ENCODE measurements around the gene ALKBH7.
A peak's percentile ranks its signal among the peaks of the same experiment; 100 is the strongest.

The ALKBH7 gene

GRCh38 chr19:6374161-6374709, 1.6 kb downstream of the ALKBH7 start:
- no peaks in the 10 kb centered on the region for H3K27me3 ChIP-seq (replicated peaks; ENCODE audit: control insufficient read depth, insufficient read depth, low read length)
- no peak for DNase-seq (ENCODE audit: extremely low read depth, insufficient read length)
- TF ChIP-seq CTCF (IDR thresholded peaks at IDR 0.05; ENCODE audit: insufficient read depth, low read length, poor library complexity, severe bottlenecking), result no peak
- peak overlapping the region; percentile 70 for H3K4me3 ChIP-seq (replicated peaks; ENCODE audit: low read depth, low read length)
- peaks cover 6% of the 10 kb centered on the region for H3K36me3 ChIP-seq (ENCODE audit: control insufficient read depth, insufficient read depth, low read length)

- Histone ChIP-seq H3K4me3 (replicated peaks; ENCODE audit: low read depth, low read length) (no peak overlapping the region), H3K36me3 (ENCODE audit: control insufficient read depth, insufficient read depth, low read length) (peaks cover 5% of the 10 kb centered on the region), H3K27me3 (replicated peaks; ENCODE audit: control insufficient read depth, insufficient read depth, low read length) (no peaks in the 10 kb centered on the region)
- DNase-seq (ENCODE audit: extremely low read depth, insufficient read length), result no peak
- no peak for TF ChIP-seq CTCF (IDR thresholded peaks at IDR 0.05; ENCODE audit: insufficient read depth, low read length, poor library complexity, severe bottlenecking)
These were observed 2.3 kb downstream of the ALKBH7 start for GRCh38 chr19:6374711-6375410.

- no peak within 1 kb of the TSS for H3K4me3 ChIP-seq (replicated peaks; ENCODE audit: low read depth, low read length)
- H3K27me3 ChIP-seq (replicated peaks; ENCODE audit: control insufficient read depth, insufficient read depth, low read length), result no peaks in the 10 kb centered on the region
- DNase-seq (ENCODE audit: extremely low read depth, insufficient read length), result no peak
- peaks cover 11% of the 10 kb centered on the region for H3K36me3 ChIP-seq (ENCODE audit: control insufficient read depth, insufficient read depth, low read length)
- TF ChIP-seq CTCF (IDR thresholded peaks at IDR 0.05; ENCODE audit: insufficient read depth, low read length, poor library complexity, severe bottlenecking), result no peak
These were observed 2.9 kb downstream of the ALKBH7 start, which contains the start of gene PSPN for GRCh38 chr19:6375411-6376010. PSPN (minus strand) TSS chr19:6375933; CDS start chr19:6375849, 84 bp downstream.

- no peak for TF ChIP-seq CTCF (IDR thresholded peaks at IDR 0.05; ENCODE audit: insufficient read depth, low read length, poor library complexity, severe bottlenecking)
- no peak overlapping the region for H3K4me3 ChIP-seq (replicated peaks; ENCODE audit: low read depth, low read length)
- no peak for DNase-seq (ENCODE audit: extremely low read depth, insufficient read length)
- H3K27me3 ChIP-seq (replicated peaks; ENCODE audit: control insufficient read depth, insufficient read depth, low read length), result no peaks in the 10 kb centered on the region
- peaks cover 21% of the 10 kb centered on the region for H3K36me3 ChIP-seq (ENCODE audit: control insufficient read depth, insufficient read depth, low read length)
These were observed 4.1 kb downstream of the ALKBH7 start for GRCh38 chr19:6376512-6377190.

- no peaks in the 10 kb centered on the region for H3K27me3 ChIP-seq (replicated peaks; ENCODE audit: control insufficient read depth, insufficient read depth, low read length)
- DNase-seq (ENCODE audit: extremely low read depth, insufficient read length), result no peak
- peaks cover 27% of the 10 kb centered on the region for H3K36me3 ChIP-seq (ENCODE audit: control insufficient read depth, insufficient read depth, low read length)
- no peak for TF ChIP-seq CTCF (IDR thresholded peaks at IDR 0.05; ENCODE audit: insufficient read depth, low read length, poor library complexity, severe bottlenecking)
- no peak overlapping the region for H3K4me3 ChIP-seq (replicated peaks; ENCODE audit: low read depth, low read length)
These were observed 5.4 kb downstream of the ALKBH7 start for GRCh38 chr19:6378041-6378440.

All from GM06990 (cell line).